Measurements from ENCODE around the gene CKLF.
"Not testable (repeated sequence)": the region's sequence is repeated elsewhere in the genome, so short reads cannot be mapped to it uniquely, and the experiment has no call there.

Gene CKLF

GRCh38 chr16:66542396-66542795, 10.0 kb upstream of the CKLF start:
- no peak for DNase-seq (ENCODE audit: low read depth)

GRCh38 chr16:66543541-66543940, 8.8 kb upstream of the CKLF start:
- DNase-seq (ENCODE audit: low read depth) = no peak

DNA sequence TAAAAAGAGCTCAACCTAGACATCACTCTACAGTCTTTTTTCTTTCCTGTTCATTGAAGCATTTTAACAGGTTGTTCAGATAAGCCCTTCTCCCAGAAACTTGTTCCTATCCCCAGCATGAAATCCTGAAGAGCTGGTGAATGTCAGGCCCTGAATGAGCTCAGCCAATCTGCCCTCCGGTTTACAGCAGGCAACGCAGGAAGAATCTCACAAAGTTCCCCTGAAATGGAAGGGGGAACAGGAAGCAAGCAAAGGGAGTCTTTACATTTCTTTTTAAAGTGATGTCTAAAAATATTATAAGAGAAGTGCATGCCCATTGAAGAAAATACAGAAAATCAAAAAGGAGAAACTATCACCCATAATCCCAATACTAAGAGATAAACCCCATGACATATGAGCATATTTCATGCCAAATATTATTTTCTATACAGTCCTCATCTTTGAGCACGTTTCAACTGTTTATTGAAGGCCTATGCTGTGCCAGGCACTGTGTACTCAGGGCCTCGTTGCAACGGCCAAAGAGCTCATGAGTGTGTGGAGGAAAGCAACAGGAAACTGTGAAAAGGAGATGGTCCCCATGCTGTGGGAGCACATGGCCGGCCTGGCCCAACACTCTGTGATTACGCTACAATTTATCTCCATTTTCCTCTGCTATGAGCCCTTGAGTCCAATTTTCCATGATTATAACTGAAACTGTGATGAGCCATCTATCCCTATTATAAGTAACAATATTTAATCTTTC, 8.2 kb upstream of the CKLF start:
- DNase-seq (ENCODE audit: low read depth) = no peak

- no peak for DNase-seq (ENCODE audit: low read depth)
Measured at GRCh38 chr16:66547101-66547989, 5.0 kb upstream of the CKLF start.

GRCh38 chr16:66548068-66548467, 4.3 kb upstream of the CKLF start:
- no peak for DNase-seq (ENCODE audit: low read depth)

- DNase-seq (ENCODE audit: low read depth) = no peak
Measured at GRCh38 chr16:66548868-66549267, 3.5 kb upstream of the CKLF start.

DNA sequence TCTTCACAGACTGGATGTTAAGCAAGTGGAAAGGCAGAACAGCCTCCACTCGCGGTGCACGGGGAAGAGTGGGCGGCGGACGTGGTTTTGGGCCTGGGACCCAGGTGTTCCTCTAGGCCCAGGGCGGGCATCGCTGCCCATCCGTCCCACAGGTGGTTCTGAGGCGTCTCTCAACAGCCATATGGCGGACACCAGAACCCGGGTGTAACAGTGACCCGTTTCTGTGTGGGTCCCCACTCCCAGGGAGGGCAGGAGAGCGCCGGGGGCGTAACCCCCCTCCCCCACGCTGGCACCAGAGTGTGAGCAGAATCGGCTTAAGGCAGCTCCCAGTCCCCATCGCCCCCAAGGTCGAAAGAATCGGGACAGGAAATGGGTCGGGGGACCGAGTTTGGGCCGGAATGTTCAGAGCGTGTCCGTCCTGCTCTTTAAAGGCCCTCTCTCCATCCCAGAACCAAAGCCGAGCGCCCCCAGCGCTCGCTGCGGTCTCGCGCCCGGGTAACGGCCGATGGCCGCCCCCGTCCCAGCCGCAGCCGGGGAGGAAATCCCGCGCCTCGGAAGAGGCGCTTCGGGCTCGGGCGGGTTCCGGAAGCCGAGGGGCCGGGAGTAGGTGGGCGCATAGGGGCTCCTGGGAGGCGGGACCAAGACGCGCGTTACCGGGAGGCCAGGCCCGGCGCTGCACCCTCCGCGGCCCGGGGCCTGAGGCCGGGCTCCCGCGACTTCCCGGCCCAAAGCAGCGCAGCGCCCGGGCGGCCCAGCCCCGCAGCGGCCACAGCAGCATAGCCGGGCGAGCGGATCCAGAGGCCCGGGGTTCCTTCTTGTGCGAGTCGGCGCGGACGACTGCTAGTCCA, 2.9 kb upstream of the CKLF start, which contains the start of gene TK2:
TK2 (minus strand) TSS at position 839 of the 848 bp plus-strand sequence; CDS start at position 778, 61 bp downstream.
- DNase-seq (ENCODE audit: low read depth) = no peak

DNA sequence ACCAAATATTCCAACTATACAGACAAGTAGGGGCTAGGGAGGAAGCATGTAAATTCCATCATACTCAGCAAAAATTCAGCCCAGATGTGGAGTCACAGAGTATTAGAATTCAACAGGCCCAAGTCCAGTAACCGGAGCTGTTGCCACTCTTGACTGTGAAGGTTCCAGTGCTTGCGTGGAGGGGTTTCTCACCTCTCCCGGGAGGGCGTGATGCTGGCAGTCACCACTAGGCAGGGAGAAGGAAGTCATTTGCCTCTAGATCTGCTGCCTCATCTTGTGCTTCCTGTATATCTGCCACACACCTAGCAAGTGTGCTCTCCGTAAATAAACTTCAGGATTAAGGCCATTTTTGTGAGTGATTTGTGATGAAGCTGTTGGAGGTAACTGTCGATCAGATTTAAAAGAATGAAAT, 1.0 kb upstream of the CKLF start:
- DNase-seq (ENCODE audit: low read depth) = no peak

DNA sequence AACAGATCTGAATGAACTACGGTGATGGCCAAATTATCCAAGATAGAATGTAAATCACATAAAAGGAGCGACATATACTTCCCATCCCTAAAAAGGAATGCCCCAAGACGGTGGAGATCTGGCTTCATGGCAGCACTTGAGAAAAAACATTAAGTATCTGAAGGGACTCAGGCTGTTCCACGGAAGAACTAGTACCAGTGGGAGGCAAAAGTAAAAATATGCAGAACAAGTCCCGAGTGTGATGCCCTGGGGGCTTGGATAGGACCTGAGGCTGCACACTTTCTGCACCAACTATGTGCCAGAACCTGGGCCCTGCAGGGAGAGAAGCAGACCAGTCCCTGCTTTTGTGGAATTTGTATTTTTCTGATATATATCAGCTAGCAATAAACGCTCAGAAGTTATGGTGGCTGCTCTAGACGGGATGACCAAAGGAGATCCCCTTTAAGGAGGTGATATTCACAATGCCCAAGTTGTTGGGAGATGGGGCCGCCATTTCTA, 539 bp upstream of the CKLF start:
- no peak for DNase-seq (ENCODE audit: low read depth)

- no peak for DNase-seq (ENCODE audit: low read depth)
Measured at GRCh38 chr16:66553223-66553622, 847 bp downstream of the CKLF start.

- no peak for DNase-seq (ENCODE audit: low read depth)
Measured at GRCh38 chr16:66554021-66554420, 1.6 kb downstream of the CKLF start.

DNA sequence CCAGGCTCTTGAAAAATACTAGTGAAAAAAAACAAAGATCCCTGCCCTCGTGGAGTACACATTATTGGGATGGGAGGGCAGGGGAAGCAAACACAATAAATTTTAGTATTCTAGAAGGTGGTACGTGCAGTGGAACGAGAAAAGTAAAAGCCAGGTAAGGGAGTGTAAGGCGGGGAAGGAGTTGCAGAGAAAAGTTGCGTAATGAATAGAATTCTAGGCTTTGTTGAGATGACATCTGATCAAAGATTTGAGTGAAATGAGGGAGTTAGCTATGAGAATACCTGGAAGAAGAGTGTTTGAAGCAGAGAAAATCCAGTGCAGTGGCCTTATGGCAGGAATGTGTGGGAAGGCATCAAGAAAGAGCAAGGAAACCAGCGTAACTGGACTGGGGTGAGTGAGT, 2.1 kb downstream of the CKLF start:
- no peak for DNase-seq (ENCODE audit: low read depth)

DNA sequence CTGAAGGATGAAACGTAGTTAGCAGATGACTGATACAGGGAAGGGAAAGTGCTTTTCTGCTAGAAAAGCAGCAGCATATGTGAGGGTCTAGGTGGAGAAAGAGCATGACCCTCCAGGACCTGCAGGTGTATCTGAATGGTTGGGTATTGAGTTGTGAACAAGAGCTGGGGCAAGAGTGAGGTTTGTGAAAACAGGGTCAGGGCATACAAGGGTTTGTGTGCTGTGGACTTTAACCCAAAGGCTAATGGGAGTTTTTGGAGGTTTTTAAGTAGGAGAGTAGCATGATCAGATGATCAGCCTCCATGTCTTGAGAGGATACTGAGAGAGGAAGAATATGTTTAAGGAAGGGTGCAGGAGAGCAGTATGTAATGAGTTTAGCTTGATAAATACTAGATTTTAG, 7.7 kb downstream of the CKLF start:
- DNase-seq (ENCODE audit: low read depth) = no peak

DNA sequence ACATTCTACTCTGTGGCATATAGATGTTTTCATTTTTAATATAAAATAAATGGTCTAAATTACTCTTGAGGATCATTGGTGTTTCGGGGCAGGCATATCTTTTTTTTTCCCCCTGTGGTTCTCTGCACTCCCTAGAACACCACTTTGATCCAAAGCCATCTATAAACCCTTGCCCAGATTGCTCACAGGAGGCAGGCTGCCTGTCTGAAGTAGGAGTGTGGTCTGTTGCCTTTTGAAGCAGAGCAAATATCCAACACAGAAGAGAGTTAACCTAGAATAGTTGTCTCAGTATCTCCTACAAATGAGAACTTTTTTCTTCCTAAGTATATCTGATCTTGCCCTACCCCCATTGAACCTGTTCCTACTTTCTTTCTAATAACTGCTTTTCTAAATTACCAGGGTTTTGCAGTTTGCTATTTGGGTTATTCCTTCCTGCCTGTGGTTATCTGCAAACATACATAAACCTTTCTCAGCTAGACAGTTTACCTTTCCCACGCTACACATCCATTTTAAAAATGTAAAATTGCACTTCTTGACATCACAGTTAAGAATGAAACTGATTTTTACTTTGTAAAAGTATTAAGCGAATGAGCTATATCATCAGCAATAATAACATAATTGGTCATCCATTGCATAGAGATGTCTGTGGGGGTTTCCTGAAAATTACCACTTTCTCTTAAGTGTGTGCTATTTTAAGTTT, 9.2 kb downstream of the CKLF start:
- DNase-seq (ENCODE audit: low read depth) = no peak

DNA sequence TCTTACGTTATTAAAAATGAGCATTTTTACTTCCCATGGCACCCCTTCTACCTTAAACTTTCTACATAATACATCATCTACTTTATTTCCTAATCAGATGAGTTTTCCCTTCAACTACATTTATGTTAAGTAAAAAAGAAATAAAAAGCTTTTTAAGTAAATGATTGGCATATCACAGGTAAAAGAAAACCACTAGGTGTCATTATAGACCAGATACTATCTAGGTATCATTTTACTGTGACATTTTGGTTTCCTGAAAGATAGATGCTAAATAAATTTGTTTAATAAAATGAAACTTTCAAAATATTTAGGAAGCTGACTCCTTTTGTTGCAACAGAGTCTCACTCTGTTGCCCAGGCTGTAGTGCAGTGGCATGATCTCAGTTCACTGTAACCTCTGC, 10.0 kb downstream of the CKLF start:
- DNase-seq (ENCODE audit: low read depth) = no peak

GRCh38 chr16:66562986-66563385, 10.6 kb downstream of the CKLF start:
- no peak for DNase-seq (ENCODE audit: low read depth)

DNA sequence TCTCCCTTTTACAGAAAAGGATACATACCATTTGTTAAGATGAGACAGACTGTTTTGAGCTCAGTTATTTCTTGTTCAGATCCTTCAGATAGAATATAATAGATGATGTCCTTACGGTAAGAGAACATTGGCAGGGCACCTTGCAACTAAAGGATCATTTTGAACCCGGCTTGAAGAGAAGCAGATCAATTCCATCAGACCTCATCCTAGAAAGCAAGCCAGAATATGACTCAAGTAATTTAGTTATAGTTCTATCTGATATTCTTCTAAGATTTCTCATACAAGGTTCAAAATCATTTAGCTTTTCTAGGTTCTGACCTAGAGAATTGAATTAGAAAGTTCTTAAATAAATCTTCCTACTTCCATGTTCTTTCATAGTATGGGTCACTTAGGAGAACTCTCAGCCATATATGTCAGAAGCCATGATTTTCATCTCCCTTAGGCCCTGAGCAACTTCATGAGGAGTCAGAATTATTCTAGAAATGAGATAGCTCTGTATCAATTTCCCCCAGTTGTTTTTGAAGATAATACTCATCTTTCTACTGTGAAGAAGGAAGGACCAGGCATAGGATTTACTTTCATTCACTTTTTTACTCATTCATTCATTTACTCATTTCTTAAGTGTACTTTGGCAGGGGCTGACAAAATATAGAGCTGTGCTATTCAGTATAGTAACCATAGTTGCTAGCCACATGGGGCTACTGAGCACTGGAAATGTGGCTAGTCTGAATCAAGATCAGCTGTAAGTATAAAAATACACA, 11.4 kb downstream of the CKLF start:
- no peak for DNase-seq (ENCODE audit: low read depth)

- no peak for DNase-seq (ENCODE audit: low read depth)
Measured at GRCh38 chr16:66566051-66566901, 13.9 kb downstream of the CKLF start, which contains the start of gene CMTM1. TSS of gene CMTM1 (plus strand) at chr16:66566439. CDS start at chr16:66566514, 75 bp downstream.

- not testable (repeated sequence) for DNase-seq (ENCODE audit: low read depth)
Measured at GRCh38 chr16:66567270-66567669, 14.9 kb downstream of the CKLF start.

DNA sequence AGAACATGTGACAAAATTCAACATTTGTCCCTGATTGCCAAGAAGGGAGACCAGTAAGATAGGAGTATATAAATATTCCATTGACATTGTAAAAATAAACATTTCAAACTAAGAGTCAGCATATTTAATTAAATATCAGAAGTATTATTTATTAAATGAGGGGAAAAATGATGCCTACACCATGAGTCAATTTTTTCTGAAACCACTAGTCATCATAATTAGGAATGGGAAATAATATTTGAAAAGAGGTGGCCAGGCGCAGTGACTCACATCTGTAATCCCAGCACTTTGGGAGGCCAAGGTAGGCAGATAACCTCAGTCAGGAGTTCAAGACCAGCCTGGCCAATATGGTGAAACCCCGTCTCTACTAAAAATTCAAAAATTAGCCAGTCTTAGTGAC, 16.0 kb downstream of the CKLF start:
- DNase-seq (ENCODE audit: low read depth) = no peak
